ENCODE measurements around the gene ATP6V1F.
A peak's percentile ranks its signal among the peaks of the same experiment; 100 is the strongest.

The ATP6V1F gene, protein sequence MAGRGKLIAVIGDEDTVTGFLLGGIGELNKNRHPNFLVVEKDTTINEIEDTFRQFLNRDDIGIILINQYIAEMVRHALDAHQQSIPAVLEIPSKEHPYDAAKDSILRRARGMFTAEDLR

DNA sequence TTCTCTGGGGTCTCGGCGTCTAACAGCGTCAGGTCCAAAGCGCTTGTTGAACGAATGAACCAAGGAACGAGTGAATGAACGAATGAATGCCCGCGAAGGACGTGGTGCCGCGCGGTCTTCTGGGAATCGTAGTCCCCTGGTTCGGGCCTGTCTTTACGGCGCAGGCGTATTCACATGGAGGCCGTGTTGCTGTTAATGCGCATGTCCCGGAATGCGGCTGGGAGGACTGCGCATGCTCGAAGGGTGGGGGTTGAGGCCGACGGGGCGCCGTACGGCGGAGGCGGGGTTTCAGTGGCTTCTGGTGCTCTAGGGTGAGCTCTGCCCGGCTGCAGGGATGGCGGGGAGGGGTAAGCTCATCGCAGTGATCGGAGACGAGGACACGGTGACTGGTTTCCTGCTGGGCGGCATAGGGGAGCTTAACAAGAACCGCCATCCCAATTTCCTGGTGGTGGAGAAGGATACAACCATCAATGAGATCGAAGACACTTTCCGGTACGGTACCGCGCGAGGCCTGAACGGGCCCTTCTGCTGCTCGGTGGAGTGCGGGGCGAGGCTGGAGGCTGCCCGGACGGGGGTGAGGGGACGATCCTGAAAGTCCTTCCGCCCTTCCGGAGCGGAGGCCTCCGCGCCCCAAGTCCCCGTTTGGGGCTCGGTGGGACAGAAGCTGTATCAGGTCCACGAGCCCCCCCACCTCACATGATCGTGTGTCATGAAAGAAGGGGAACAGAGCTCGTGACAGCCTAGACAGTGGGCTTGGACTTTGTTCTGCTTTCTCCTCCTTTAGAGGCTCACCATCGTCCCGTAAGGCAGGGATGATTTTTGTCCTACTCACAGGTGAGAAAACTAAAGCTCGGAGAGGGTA lies at the start of gene ATP6V1F:
Gene ATP6V1F, plus strand, starts transcription at position 286 of the 862 bp plus-strand sequence. Its CDS starts 49 bp downstream, at position 335.
- peak; percentile 97 for FAIRE-seq

DNA sequence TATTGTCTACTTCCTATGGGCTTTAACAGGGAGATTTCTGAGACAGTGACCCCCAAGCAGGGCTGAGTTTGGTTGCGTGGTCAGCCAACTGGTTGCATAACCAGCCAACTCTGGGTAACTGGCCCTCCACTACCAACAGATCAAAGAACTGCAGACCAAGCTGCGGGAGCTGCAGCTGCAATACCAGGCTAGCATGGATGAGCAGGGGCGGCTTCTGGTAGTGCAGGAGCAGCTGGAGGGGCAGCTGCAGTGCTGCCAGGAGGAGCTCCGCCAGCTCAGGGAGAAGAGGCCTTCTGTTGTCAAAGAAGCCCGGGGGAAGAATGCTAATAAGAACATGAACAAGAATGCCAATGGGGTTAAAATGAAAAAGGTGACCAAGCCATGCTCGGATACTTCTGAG lies 48.2 kb upstream of the ATP6V1F start:
- FAIRE-seq = no peak

DNA sequence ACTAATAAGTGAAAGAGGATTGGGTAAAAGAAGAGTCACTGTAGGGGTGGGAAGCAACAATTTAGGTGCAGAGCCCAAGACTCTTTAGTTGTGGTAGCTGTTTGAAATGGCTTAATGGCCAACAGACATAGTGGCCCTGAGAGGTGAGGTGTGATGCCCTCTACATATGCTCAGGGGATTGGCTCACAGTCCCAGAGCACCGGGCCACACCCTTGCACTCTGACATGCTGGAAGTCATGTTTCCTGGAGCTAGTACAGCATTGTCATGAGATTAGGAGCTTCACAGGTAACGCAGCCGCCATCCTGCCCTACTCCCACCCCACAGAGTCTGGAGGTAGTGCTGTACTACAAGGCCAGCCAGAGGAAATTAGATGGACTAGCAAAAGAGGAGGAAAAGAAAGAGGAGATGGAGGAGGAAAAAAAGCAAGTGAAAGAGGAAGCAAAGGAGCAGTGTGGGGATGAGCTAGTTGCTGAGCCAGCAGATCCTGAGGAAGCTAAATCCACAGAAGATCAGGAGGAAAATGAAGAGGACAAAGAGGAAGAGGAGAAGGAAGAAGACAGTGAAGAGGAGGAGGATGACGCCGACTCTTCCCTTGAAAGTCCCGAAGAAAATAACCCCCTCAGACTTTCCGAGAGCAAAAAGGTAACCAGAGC lies 47.2 kb upstream of the ATP6V1F start:
- FAIRE-seq = no peak

DNA sequence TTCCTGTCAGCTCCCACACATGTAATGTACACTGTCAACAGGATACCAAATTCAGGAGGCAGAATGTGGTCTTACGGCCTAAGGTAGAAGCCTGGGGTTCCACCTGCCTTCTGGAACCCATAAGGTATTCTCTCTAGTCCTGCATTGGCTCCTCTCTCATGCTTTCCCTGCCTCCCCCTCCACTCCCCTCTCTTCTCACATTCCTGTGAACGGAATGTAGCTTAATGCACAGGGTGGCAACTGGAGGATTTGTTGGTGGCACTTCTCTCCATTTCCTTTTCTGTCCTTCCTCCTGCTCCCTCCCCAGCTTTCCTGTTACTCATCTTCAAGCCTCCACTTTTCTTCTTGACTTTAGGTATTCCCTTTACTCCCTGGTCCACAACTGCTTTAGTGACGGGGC lies 44.0 kb upstream of the ATP6V1F start:
- no peak for FAIRE-seq

DNA sequence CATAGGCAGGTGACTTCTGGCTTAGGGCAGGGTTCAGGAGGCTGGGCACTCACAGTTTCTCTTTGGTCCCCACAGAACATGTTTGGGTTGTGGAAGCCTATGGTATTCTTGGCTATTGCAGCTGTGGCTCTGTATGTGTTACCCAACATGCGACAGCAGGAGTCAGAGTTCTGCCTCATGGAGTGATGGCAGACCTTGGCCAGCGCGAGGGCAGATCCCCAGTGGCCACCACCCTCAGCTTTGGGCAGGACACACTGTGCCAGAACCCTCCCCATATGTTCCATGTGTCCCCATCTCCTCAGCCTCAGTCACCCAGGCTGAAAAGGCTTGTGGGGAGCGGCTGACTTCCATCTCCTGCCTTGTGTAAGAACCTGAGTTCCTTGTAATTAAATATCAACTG lies 40.9 kb upstream of the ATP6V1F start:
- FAIRE-seq = no peak

DNA sequence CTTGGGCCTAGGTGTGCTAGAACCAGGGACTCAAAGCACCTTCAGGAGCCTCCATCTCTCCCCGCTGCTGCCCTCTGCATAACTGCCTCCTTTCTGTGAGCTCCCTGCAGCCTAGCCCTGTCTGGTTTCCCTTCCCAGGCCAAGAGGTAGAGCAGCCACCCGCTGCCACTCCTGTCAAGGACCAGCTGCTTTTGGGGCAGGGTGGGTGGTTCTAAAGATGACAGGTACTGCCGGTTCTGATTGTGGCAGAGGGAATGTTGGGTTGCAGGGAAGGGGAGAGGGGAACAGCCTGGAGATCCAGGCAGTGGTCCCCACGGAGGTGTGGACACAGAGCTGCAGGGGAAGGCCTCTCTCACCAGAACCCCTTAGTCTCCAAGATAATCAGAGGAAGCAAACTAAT lies 36.1 kb upstream of the ATP6V1F start:
- no peak for FAIRE-seq

DNA sequence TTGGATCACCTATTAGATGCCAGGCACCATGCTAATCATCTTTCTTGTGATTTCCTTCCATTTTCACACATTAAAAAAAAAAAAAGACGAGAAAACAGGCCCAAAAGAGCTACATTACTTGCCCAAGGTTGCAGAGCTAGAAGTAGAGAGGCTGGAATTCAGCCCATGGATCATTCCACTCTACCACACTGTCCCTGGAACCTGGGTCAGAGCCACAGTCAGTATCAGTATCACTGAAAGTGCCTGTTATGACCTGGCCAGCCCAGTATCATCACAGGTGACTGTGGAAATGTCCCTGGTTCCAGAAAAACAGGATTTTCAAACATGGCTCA lies 35.8 kb upstream of the ATP6V1F start:
- no peak for FAIRE-seq

DNA sequence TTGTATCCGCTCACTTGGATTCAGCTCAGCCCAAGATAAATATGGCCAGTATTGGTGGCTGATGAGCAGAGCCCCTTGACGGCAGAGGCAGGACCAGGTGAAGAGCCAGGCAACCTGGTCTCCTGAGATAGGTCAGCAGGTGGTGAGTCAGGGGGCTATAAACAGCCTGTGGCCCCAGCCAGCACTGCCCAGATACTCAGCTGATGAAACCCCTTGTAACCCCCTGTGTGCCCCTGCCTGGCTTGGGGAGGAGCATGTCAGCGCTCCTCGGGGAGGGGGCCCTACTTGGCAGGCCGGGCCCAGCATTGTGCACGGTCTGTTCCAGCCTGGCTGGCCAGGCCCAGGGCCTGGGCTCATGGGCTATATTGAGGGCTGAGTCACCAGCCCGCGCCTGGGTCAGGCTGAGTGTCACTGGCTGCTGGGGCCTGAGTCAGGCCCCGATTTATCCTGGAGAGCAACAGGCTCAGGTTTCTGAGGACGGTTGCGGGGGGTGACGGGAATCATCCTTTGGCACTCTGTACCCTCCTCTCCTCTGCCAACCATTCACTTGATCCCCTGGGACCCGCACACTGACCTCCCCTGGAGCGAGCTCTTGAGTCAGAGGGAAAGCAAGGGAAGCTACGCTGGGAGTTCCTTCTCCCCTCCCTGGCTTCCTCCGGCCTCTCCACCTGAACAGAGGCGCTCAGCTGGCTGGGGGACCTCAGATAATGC lies 35.3 kb upstream of the ATP6V1F start:
- FAIRE-seq = peak; percentile 59

DNA sequence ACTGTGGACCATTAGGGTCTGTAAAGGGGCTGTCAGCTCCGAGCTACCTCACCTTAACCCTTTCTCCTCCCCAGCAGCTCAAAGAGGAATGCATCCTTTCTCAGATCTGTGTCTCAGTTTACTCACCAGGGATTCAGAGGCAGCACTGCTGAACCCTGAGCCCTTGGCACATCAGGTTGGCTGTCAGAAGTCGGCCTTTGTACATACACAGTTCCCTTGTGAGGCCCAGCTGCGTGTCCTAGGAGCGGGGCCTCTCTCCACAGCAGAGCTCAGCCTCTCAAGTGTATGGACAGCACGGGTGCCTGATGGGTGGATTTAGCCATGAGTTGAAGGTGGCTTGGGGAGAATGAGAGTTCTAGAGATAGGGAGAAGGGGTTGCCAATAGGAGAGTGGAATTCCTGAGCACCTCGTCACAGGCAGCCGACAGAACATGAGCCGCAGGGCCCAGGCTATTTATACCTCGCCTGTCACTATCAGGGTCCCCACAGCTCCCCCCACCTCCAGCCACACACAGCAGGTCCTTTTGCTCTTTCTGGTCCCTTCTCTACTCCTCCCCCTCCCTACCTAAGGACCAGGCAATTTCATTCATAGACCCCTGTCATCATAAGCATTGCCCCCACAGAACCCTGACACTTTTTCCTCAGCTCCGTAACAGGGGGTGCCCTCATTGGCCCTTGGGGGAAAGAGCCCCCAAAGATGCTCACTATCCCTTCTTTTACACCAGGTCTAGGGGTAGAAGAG lies 34.5 kb upstream of the ATP6V1F start:
- FAIRE-seq = peak; percentile 72

DNA sequence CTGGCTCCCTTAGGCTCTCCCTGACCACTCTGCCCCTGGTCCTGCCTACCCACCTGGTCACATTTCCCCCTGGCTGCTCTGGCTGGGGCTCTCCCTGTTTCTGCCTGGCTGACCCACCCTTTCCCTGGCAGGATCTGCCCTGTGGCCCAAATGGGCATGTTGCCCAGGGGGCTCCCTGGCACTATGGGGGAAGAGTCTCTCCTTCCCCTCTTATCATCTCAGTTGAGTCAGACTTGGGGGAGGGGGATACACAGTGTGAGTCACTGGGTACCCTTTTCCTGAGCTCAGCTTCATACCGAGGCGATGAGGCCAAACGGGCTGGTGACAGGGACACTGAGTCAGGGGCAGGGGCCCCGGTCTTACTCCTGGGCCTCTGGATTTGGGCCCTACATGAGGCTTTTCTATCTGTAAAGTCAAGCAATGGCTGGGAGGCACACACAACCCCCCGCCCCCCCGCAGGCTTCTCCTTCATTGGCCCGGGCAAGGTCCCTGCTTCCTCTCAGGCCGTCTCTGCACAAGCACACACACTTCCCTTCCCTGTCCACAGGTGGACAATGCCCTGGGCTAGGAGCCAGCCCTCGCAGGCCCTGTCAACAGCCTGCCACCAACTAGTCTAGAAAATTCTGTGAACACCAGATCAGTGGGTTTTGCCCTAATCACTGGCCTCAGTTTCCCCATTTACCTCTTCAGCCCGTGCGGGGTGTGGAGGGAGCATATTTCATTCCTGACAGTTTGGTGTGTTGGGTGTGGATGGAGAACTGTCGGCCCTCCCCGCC lies 33.1 kb upstream of the ATP6V1F start:
- FAIRE-seq = no peak

DNA sequence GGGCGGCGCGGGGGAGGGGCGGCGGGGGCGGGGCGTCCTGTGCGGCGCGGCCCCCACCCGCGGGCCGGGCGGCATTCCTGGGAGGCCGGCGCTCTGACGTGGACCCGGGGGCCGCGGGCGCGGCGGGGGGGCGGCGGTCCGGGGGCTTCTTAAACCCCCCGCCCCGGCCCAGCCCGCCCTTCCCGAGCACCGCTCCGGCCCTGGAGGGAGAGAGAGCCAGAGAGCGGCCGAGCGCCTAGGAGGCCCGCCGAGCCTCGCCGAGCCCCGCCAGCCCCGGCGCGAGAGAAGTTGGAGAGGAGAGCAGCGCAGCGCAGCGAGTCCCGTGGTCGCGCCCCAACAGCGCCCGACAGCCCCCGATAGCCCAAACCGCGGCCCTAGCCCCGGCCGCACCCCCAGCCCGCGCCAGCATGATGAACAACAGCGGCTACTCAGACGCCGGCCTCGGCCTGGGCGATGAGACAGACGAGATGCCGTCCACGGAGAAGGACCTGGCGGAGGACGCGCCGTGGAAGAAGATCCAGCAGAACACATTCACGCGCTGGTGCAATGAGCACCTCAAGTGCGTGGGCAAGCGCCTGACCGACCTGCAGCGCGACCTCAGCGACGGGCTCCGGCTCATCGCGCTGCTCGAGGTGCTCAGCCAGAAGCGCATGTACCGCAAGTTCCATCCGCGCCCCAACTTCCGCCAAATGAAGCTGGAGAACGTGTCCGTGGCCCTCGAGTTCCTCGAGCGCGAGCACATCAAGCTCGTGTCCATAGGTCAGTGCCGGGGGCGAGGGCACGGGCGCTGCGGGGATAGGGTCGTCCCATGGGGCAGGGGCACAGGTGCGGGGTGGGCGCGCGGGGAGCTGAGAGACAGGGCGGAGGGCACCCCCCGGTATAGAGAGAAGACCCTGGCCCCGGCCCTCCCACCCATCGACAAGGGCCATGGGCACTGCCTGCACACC lies 32.2 kb upstream of the ATP6V1F start, which contains the start of gene FLNC:
Gene FLNC, plus strand, starts transcription at position 176 of the 947 bp plus-strand sequence. Its CDS starts 232 bp downstream, at position 408.
- FAIRE-seq = no peak

DNA sequence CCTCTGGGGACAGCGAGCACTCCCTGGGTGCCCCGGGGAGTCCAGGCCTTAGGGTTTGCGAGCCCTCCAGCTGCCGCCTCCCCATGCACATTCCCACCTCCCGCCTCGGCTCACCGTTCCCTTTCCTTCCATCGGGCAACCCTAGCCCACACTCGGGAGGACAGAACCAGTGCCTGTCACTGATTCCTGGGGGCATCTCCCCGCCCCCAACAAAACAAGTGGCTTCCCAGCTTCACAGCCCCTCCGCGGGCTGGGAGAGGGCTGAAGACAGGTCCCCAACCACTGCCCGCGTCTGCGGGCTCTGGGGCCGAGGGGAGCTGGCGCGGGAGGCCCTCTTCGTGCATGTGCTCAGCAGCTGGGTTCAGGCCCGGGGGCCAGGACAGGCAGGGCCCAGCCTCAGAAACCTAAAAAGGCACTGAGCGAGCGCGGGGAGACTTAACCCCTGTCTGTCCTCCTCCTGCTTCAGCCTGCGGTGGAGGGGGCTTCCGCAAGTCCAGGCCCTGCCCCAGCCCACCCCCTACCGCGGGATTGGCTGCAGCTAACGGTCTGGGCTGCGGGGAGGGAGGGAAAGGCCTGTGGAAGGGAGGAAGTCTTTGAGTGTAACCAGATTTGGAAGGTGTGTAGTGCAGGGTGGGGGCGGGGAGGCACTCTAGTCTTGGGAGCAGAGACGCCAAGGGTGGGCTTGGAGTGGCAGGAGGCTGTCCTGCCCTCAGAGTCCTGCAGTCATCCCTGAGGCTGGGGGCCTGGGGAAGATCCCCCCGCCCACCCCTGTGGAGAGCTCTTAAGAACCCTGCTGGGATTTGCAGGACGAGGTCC lies 31.3 kb upstream of the ATP6V1F start:
- peak; percentile 6 for FAIRE-seq

DNA sequence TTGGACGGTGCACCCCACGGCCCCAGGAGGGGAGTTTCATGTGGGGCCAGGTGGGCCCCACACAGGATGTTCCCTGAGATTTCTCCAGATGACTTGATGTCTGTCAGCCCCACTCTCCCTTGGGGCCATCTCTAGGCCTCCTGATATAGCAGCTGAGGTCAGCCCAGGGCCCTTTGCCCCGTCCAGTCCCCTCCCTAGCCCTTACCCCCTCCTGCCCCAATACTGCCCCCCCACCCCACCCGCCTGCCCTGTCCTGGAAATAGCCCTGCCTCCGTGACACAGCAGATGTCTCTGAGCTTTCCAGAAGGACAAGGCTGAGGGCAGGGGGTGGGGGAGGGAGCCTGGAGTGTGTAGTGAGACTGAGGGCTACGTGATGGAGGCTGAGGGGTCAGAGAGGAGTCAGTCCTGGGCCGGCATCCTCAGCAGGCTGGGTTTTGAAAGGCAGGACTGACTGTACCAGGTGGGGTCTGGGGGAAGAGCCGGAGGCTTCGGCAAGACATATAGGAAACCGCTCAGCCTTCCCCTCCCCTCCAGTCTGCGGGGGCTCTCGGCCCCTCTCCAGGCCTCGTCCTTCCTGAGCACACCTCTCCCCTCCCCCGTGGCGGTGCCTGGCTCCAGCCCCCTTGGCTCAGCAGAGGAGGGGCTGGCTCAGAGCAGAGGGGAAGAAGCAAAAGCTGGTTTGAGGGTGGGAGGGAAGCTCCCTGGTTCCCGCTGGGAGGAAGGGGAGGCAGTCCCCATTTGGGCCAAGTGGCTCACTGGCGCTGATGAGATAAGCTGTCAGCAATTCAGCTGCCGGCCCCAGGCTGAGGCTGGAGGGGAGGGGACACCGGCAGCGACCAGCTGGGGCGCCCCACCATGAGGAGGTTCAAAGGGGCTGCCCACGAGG lies 30.4 kb upstream of the ATP6V1F start:
- no peak for FAIRE-seq

DNA sequence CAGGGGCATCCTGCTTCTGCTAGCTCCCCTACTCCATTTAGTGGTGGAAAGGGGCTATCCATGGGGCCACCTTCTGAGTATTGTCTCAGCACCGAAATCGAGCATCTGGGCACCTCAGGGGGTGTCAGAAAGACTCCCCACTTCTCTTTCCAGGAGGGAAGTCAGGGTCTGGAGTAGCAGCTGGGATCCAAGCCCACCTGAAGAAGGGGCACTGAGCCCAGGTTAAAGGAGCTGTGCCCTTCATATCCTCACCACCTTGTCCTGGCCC lies 29.8 kb upstream of the ATP6V1F start:
- FAIRE-seq = no peak

DNA sequence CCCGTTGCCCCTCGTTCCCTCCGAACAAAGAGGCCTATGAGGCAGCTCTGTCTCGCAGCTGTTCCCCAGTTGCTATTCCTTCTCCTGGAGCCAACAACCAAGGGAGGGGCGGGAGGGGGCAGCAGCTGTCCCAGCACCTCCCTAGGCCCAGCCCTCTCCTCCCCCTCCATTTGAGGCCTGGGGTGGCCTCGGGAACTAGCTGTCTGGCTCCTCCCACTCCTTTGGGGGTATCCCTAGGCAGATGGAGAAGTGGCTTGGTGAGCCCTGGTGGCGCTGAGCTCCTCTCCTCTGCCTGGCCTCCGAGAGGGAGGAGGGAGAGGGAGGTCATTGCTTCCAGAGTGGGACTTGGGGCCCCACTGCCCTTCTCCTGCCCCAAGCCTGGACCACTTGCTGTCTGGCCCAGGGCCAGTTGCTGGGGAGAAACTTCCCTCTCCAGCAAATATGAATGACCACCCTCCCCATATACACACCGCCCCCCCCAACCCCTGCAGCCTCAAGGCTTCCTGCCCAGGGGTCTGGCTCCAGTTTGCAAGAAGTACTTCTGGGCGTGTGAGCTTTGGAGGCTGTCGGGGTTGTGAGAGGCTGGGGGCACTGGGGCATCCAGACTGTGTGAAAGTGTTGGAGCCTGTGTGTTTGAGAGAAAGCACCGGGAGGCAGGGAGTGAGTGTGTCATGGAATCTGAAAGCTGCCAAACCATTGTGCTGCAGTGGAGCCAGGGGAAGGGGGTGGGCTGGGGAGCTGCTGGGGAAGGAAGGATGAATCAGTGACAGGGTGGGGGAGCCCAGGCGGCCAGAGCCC lies 29.3 kb upstream of the ATP6V1F start:
- no peak for FAIRE-seq

DNA sequence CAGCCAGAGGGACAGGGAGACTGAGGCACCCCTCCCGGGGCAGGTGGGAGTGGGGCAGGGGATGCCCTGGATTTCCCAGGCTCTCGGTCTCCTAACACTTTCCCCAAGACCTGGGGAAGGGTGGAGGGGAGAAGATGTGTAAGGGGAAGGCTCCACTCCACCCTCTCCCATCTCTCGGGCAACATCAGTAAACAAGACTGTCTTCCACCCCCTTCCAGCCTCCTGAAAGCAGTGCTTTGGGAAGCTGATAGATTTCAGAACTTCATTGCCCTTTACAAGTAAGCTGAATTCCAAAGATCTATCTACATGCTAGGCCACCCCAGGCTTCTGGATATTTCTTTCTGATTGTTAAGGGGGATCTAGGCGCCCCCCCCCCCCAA lies 28.7 kb upstream of the ATP6V1F start:
- no peak for FAIRE-seq

DNA sequence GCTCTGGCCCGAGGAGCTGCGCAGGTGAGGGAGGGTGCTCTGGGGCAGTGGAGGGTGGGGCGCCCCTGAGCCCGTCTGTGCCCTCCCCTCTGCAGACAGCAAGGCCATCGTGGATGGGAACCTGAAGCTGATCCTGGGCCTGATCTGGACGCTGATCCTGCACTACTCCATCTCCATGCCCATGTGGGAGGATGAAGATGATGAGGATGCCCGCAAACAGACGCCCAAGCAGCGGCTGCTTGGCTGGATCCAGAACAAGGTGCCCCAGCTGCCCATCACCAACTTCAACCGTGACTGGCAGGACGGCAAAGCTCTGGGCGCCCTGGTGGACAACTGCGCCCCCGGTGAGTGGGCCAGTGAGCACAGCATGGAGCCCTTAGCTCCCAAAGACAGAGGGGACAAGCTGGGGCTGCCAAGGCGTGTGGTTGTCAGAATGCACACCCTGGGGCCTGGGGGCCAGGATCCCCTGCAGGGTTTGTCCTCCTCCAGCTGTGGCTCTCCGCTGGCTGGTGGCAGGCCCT lies 27.4 kb upstream of the ATP6V1F start:
- no peak for FAIRE-seq
